MV-4-11 (cell line): Measurements from ENCODE around the gene SH3BP5L.
"Not testable (repeated sequence)": the region's sequence is repeated elsewhere in the genome, so short reads cannot be mapped to it uniquely, and the experiment has no call there.

Source experiments
- DNase-seq: peaks from one replicate; lab custom pipeline; 2025; lab: John Stamatoyannopoulos, UW

The SH3BP5L gene

DNA sequence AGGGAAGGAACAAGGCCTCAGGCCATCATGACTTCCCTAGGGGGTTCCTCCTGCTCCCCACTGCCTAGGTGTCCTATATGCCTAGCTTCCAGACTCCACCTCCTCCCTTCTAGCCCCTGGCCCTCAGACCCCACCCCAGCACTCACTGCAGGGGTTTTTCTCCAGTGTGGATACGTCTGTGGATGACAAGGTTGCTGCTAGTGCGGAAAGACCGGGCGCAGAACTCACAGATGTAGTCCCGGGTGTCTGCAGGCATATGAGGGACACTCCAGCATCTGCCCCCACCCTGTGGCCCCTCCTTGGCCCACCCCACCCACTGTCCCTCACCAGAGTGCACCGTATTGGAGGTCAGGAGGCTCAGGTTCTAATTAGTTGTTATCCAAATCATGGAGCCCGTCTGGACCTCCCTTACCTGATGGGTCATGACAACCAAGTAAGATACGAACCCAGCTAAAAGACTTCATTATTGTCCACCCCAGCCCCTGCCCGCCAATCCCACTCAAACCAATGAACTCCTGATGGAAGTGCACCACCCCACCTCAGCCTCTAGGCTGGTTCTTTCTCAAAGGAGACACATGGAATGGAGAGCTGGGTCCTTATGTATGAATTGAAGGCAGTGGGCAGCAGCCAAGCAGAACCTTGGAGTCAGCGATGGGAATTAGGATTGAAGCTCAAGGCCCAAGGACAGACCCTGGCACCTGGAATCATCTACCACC, 25.0 kb upstream of the SH3BP5L start:
- DNase-seq = no peak

GRCh38 chr1:248850124-248850523, 24.4 kb upstream of the SH3BP5L start:
- no peak for DNase-seq

DNA sequence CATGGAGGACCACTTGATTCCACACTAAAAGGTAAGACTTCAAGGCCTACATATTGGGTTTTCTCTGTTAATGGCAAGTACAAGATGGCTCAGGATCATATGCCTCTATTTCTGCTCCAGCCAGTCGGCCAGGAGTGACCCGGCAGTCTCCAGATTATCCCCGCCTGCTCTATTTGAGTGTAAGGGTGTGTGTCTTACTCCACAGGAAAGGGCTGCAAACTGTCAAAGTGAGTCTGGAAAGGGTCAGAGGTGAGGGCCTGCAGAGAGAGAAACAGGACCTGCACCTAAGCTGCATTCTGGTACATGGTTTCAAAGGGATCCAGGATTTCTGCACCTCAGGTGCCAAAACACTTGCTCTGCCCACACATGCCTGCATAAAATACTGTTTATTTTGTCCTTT, 23.9 kb upstream of the SH3BP5L start:
- DNase-seq = no peak

DNA sequence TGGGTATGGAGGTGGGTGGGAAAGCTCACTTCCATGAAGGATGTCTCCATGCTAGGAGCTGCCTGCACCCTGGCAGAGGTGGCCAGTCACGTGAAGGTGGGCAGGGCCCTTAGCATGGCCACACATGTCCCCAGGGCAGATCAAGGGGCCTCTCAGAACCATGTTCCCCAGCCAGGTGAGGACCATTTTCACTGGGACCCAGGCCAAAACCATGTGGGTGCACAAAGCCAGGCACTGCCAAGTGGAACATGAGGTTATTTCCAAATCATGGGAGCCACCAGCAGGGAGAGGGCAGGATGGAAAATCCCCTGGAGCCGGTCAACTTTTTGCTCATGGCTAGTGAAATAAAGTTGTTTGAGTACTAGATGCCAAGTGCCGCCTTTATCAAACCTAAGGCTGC, 23.4 kb upstream of the SH3BP5L start:
- DNase-seq = no peak

DNA sequence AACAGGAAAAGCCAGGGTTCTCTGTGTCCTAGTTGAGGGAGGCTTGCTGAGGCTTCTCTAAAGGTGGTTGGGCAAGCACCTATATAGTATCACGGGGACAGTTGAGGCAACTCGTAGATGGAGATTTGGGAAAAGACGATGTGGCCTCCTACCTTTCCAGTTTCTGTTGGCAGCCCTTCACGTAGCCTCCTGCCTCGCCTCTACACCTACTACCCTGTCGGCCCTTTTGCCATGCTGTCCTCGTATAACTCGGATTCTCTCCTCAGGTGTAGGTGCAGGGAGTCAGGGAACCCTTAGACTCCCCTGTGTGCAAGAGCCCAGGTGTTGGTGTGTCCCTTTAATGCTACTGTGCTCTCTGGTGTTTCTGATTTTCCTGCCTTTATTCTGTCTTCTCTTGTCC, 22.9 kb upstream of the SH3BP5L start:
- DNase-seq = no peak

DNA sequence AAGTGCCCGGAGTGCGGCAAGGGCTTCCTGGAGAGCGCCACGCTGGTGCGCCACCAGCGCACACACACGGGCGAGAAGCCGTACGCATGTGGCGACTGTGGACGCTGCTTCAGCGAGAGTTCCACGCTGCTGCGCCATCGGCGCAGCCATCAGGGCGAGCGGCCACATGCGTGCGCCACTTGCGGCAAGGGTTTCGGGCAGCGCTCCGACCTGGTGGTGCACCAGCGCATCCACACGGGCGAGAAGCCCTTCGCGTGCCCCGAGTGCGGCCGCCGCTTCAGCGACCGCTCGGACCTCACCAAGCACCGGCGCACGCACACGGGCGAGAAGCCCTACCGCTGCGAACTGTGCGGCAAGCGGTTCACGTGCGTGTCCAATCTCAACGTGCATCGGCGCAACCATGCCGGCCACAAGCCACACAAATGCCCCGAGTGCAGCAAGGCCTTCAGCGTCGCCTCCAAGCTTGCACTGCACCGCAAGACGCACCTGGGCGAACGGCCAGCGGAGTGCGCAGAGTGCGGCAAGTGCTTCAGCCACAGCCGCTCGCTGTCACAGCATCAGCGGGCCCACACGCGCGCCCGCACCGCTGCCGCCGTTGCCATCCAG, 22.3 kb upstream of the SH3BP5L start:
- DNase-seq = no peak

- DNase-seq = no peak
These were observed 21.7 kb upstream of the SH3BP5L start for GRCh38 chr1:248847181-248847955.

DNA sequence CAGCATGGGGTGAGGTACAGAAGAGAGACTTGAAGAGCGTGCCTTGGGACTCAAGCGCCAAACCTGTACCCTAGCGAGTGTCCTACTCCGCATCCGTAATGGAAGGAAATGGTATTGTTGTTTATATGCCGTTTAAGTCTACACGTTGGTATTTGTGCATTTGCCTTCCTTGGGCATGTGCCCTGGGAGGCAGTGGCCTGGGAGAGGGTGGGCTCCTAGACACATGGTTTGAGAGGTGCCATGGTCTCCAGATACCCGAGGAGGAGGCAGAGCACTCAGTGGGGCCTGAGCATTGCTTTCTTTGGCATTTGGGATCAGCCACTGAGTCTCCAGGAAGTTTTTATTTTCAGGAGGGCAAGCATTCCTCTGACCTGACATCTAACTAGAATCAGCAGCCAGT, 18.8 kb upstream of the SH3BP5L start:
- DNase-seq = no peak

GRCh38 chr1:248843687-248844086, 18.0 kb upstream of the SH3BP5L start:
- DNase-seq = no peak

GRCh38 chr1:248842781-248843331, 17.1 kb upstream of the SH3BP5L start:
- no peak for DNase-seq

DNA sequence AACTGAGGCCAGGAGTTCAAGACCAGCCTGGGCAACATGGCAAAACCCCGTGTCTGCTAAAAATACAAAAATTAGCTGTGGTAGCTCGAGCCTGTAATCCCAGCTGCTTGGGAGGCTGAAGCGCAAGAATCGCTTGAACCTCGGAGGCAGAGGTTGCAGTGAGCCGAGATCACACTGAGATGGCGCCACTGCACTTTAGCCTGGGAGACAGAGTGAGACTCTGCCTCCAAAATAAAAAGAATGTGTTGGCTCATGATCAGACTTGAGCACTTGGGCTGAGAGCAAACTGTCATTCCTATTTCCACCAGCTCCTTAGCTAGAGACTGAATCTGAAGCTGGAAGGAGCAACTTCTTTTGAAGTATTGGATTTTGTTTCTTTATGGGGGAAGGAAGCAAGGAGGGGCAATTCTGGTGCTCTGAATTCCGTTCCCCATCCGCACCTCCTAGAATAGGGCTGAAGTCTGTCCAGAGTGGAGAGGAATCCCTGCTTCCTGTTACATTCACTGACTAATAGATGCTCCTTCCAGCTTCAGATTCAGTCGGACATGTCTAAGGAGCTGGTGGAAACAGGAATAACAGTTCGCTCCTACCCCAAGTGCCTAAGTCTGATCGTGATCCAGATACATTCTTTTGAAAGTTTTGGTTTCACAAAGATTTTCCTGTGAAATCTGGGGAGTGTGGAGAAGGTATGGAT, 16.1 kb upstream of the SH3BP5L start:
- peak; percentile 73 for DNase-seq

GRCh38 chr1:248840946-248841345, 15.2 kb upstream of the SH3BP5L start:
- no peak for DNase-seq

DNA sequence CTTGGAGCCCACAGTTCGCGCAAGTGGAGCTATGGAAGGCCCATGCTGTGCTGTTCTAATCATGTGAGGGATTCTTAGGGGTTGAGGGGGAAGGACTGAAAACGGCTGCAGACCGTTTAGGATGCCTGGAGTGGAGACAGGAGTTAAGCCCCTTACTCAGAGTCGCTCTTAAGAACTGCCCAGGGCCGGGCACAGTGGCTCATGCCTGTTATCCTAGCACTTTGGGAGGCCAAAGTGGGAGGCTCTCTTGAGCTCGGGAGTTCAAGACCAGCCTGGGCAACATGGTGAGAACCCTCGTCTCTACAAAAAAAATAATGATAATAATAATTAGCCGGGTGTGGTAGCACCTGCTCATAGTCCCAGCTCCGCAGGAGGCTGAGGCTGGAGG, 13.4 kb upstream of the SH3BP5L start:
- DNase-seq = no peak

DNA sequence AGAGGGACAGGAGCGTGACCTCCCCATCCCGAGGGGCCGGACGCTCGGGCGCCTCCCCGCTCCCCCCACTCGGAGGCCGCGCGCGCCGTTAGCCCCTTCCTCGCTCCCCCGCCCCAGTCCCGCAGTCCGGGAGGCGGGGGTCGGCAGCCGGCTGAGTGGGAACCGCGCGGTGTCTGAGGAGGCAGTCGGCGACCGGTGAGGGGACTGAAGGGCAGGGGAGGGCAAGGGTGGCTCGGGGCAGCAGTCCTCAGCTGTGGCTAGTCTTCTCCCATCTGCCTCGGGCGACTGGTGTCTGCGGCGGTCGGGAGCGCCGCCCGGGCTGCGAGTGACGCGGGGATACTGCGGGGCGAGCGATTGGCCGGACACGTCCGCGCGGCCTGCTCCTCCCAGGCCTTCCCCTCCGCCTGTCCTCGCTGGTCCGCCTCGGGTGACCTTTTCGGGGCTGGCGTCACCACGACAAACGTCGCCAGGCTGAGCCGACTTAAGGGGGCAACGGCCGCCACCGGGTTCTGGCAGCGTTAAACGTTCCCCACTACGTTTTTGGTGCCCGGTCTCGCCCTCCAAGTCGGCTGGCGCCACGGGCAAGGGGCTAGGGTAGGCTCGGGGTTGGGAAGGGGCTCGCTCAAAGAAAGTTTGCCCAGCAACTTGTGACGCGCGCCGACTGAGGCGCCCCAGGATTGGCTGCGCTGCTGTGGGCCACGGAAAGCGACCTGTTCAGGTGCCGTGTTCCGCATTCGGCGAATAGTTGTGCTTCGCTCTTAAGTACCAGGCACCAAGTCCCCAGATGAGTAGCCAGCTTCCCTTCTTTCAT, 12.8 kb upstream of the SH3BP5L start:
- peak; percentile 81 for DNase-seq

- DNase-seq = peak; percentile 96
These were observed 12.2 kb upstream of the SH3BP5L start, which contains the start of gene ZNF672 for GRCh38 chr1:248837781-248838356. ZNF672 (plus strand) TSS chr1:248838224; CDS start chr1:248847275, 9,051 bp downstream.

DNA sequence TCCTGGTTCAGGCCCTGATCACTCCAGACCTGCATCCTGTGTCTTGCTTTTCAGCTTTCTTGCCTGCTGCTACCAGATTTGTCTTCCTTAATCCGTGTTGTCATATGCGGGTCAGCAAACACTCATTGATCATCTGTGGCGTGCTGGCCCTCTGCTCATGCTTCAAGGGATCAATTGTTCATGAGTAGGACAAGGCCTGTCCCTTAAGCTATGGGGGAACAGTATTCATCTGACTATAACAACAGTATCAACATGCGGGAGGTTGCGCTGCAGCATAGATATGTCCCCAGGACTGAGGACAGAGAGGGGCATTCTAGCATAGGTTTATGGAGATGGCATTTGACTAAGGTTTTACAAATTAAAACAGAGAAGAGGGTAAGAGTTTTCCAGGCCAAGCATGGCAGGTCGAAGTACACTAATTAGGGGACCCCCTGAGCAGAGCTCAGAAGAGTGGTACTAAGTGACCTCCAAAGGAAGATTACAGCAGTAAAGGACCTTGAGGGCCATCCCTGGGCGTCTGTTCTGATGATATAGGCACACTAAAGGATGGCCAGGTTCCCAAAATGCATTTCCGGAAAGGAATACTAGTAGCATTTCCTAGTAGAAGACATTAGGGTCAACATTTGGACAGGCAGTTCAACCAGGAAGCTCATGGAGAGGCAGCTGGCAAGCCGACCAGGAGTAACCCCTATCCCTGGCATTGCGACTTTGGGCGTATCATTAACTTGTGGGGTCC, 11.5 kb upstream of the SH3BP5L start:
- peak; percentile 18 for DNase-seq

- peak; percentile 72 for DNase-seq
These were observed 8.7 kb upstream of the SH3BP5L start for GRCh38 chr1:248834343-248834940.

GRCh38 chr1:248831842-248832241, 6.1 kb upstream of the SH3BP5L start:
- no peak for DNase-seq

- DNase-seq = not testable (repeated sequence)
These were observed 5.0 kb upstream of the SH3BP5L start for GRCh38 chr1:248830718-248831017.

GRCh38 chr1:248828845-248829244, 3.1 kb upstream of the SH3BP5L start:
- DNase-seq = peak; percentile 99
